ENCODE data around the gene ARHGAP9. TPM values are rescaled to one million over a fixed set of nuclear protein-coding genes. Genes with fewer than 3 reads are reported as not detected.
"Not testable (repeated sequence)": the region's sequence is repeated elsewhere in the genome, so short reads cannot be mapped to it uniquely, and the experiment has no call there.

ARHGAP9 gene
- total RNA-seq, 4 donors from 2014 or later = 3.2 to 6.3 (median 4.6) TPM

GRCh38 chr12:57520053-57520818 lies 40.6 kb upstream of the ARHGAP9 start, which contains the start of gene DDIT3:
DDIT3 (minus strand) TSS chr12:57520514; CDS start chr12:57517406, 3,108 bp downstream.
- WGBS, 2 donors = 0% methylated on average over 31 to 32 of the region's 52 CpGs
- H3K27me3 ChIP-seq = no peaks in the 10 kb centered on the region
- intact Hi-C loops (cut with DNase I) = no loop called here
- no peaks in the 10 kb centered on the region for H3K9me3 ChIP-seq
- H3K4me1 ChIP-seq = peaks cover 46 to 59% of the 10 kb centered on the region in 2 donors
- peaks cover 25 to 29% of the 10 kb centered on the region in 2 donors for H3K36me3 ChIP-seq
- peak within 1 kb of the TSS; percentile 82 to 97 (median 85) for H3K4me3 ChIP-seq (replicated peaks in 1 of 3)
- peak within 1 kb of the TSS; percentile 98 to 100 (median 99) for H3K27ac ChIP-seq
- TF ChIP-seq POLR2A (IDR thresholded peaks at IDR 0.05) (peak; percentile 97 to 99), CTCF (IDR thresholded peaks at IDR 0.05) (peak in 1 of 6 experiments; percentile 5)
- DNase-seq = peak; percentile 100

- peak overlapping the region; percentile 82 to 97 (median 85) for H3K4me3 ChIP-seq (replicated peaks in 1 of 3)
- peak; percentile 52 to 55 for DNase-seq
- H3K4me1 ChIP-seq = peaks cover 46 to 53% of the 10 kb centered on the region in 2 donors
- peaks cover 27 to 33% of the 10 kb centered on the region in 2 donors for H3K36me3 ChIP-seq
- no peaks in the 10 kb centered on the region for H3K27me3 ChIP-seq
- intact Hi-C loops (cut with DNase I) = no loop called here
- TF ChIP-seq CTCF (IDR thresholded peaks at IDR 0.05) (peak in 1 of 6 experiments; percentile 9), POLR2A (IDR thresholded peaks at IDR 0.05) (no peak)
- WGBS, 2 donors = 0 to 2% methylated on average over 7 to 8 of the region's 8 CpGs
- no peaks in the 10 kb centered on the region for H3K9me3 ChIP-seq
- peak overlapping the region; percentile 97 for H3K27ac ChIP-seq
These were observed 40.1 kb upstream of the ARHGAP9 start for GRCh38 chr12:57519796-57520052.

GRCh38 chr12:57518920-57519795 lies 39.5 kb upstream of the ARHGAP9 start:
- intact Hi-C loops (cut with DNase I) = no loop called here
- peaks cover 42 to 48% of the 10 kb centered on the region in 2 donors for H3K4me1 ChIP-seq
- peak; percentile 18 to 27 for DNase-seq

GRCh38 chr12:57518176-57518919 lies 38.7 kb upstream of the ARHGAP9 start:
- peaks cover 34 to 41% of the 10 kb centered on the region in 2 donors for H3K4me1 ChIP-seq
- no peak for TF ChIP-seq CTCF (IDR thresholded peaks at IDR 0.05)
- TF ChIP-seq POLR2A (IDR thresholded peaks at IDR 0.05) = no peak

More at GRCh38 chr12:57518920-57519795, 39.5 kb upstream of the ARHGAP9 start:
- no peak for TF ChIP-seq POLR2A (IDR thresholded peaks at IDR 0.05)
- TF ChIP-seq CTCF (IDR thresholded peaks at IDR 0.05) = no peak
- peaks cover 33% of the 10 kb centered on the region in 2 donors for H3K36me3 ChIP-seq
- peak overlapping the region; percentile 82 to 97 (median 85) for H3K4me3 ChIP-seq (replicated peaks in 1 of 3)
- H3K27ac ChIP-seq = peak overlapping the region; percentile 97
- no peaks in the 10 kb centered on the region for H3K9me3 ChIP-seq
- no peaks in the 10 kb centered on the region for H3K27me3 ChIP-seq
- 25 to 27% methylated on average over 7 of the region's 7 CpGs for WGBS, 2 donors

GRCh38 chr12:57517718-57518117 lies 38.1 kb upstream of the ARHGAP9 start:
- DNase-seq; H3K9me3 ChIP-seq; H3K4me3 ChIP-seq (replicated peaks in 1 of 3); H3K27me3 ChIP-seq; intact Hi-C loops (cut with DNase I): not testable (repeated sequence)
- Histone ChIP-seq H3K4me1 (peaks cover 32 to 41% of the 10 kb centered on the region in 2 donors), H3K27ac (peak overlapping the region; percentile 50 to 97 (median 97)), H3K36me3 (peaks cover 39% of the 10 kb centered on the region in 2 donors)
- WGBS, 2 donors = 78 to 80% methylated on average over 10 of the region's 10 CpGs

More at GRCh38 chr12:57518176-57518919, 38.7 kb upstream of the ARHGAP9 start:
- Histone ChIP-seq H3K27ac (peak overlapping the region; percentile 50 to 97 (median 97)), H3K4me3 (replicated peaks in 1 of 3) (peak overlapping the region in 2 of 3 donors; percentile 85 to 97), H3K9me3 (no peaks in the 10 kb centered on the region), H3K36me3 (peaks cover 33% of the 10 kb centered on the region in 2 donors), H3K27me3 (no peaks in the 10 kb centered on the region)
- intact Hi-C loops (cut with DNase I) = no loop called here
- WGBS, 2 donors = 77 to 80% methylated on average over 8 of the region's 8 CpGs
- no peak for DNase-seq
